Ascending aorta (tissue), 2 donors: Measurements from ENCODE around the gene FHIT. TPM values are rescaled to one million over a fixed set of nuclear protein-coding genes. Genes with fewer than 3 reads are reported as not detected.

Experiments used
- DNase-seq, 2 donors: peaks; one replicate each; pipeline ENCODE4 v3.0.0-alpha.2; 2019; ENCODE audit warnings: low spot score in 2 of 2
- H3K27ac ChIP-seq, 2 donors: fragments of 200-600 bp; sonication (generic); one replicate each; pipeline ENCODE4 v1.5.1; 2016 to 2017; ENCODE audit warnings: mild to moderate bottlenecking in 1 of 2
- H3K27me3 ChIP-seq: fragments of 200-600 bp; sonication (generic); one replicate; pipeline ENCODE4 v1.5.1; 2017
- H3K36me3 ChIP-seq, 2 donors: fragments of 200-600 bp; sonication (generic); one replicate each; pipeline ENCODE4 v1.5.1; 2016
- H3K4me1 ChIP-seq, 2 donors: fragments of 200-600 bp; sonication (generic); one replicate each; pipeline ENCODE4 v1.5.1; 2016 to 2017; ENCODE audit warnings: mild to moderate bottlenecking in 1 of 2
- H3K4me3 ChIP-seq, 2 donors: fragments of 200-600 bp; sonication (generic); one replicate each; pipeline ENCODE4 v1.5.1; 2016 to 2017; ENCODE audit warnings: mild to moderate bottlenecking in 1 of 2
- H3K9me3 ChIP-seq, 2 donors: fragments of 200-600 bp; sonication (generic); one replicate each; pipeline ENCODE4 v1.5.1; 2016
- CTCF ChIP-seq, 3 experiments: fragments of 200-600 bp in 2 of 3; fragments of 450-650 bp in 1 of 3; sonication (generic) in 2 of 3; IDR thresholded peaks; one replicate each; pipeline ENCODE4 v1.5.1; 2016 to 2019; ENCODE audit warnings: antibody characterized with exemption in 3 of 3, mild to moderate bottlenecking in 1 of 3, moderate library complexity in 1 of 3
- intact Hi-C: fragments of 100-400 bp; cut with DNase I; formaldehyde crosslinking; loops from one replicate; pipeline ENCODE4 v1.15.1; 2023
- total RNA-seq: library from RNA; depleted of rRNA; stranded (reverse); fragments of >200 nt; gene quantifications from one replicate; pipeline ENCODE4 v1.1.0, GENCODE V29; 2016

Gene FHIT
- total RNA-seq, 1 donor from 2014 or later: 0.21 TPM

GRCh38 chr3:61264281-61264680 lies 13.0 kb upstream of the FHIT start:
- Histone ChIP-seq H3K36me3 (no peaks in the 10 kb centered on the region), H3K27me3 (no peaks in the 10 kb centered on the region), H3K27ac (no peak overlapping the region), H3K4me3 (no peak overlapping the region), H3K9me3 (peaks cover 0 to 3% of the 10 kb centered on the region in 2 donors), H3K4me1 (no peaks in the 10 kb centered on the region)
- no peak for TF ChIP-seq CTCF (IDR thresholded peaks at IDR 0.05)
- DNase-seq: no peak
- intact Hi-C loops: no loop called here

- H3K4me3 ChIP-seq: no peak overlapping the region
- intact Hi-C loops: loop anchor here (10.0 kb wide), 2 partner anchors 708 to 1308 kb away; no protein-coding TSS in a partner anchor
- peaks cover 0 to 3% of the 10 kb centered on the region in 2 donors for H3K9me3 ChIP-seq
- peaks cover 0 to 2% of the 10 kb centered on the region in 2 donors for H3K4me1 ChIP-seq
- no peak overlapping the region for H3K27ac ChIP-seq
- no peak for DNase-seq
- TF ChIP-seq CTCF (IDR thresholded peaks at IDR 0.05): no peak
- H3K36me3 ChIP-seq: no peaks in the 10 kb centered on the region
- H3K27me3 ChIP-seq: no peaks in the 10 kb centered on the region
These were observed 5.9 kb upstream of the FHIT start for GRCh38 chr3:61257148-61257547.

- H3K4me1 ChIP-seq: peaks cover 6 to 7% of the 10 kb centered on the region in 2 donors
- no peak overlapping the region for H3K4me3 ChIP-seq
- H3K36me3 ChIP-seq: no peaks in the 10 kb centered on the region
- H3K9me3 ChIP-seq: no peaks in the 10 kb centered on the region
- TF ChIP-seq CTCF (IDR thresholded peaks at IDR 0.05): no peak
- no peak for DNase-seq
- intact Hi-C loops: loop anchor here (5.0 to 10.0 kb wide), 3 partner anchors 309 to 1311 kb away; partner anchors contain the start of gene PTPRG
- H3K27ac ChIP-seq: no peak overlapping the region
- H3K27me3 ChIP-seq: no peaks in the 10 kb centered on the region
These were observed 2.5 kb upstream of the FHIT start for GRCh38 chr3:61253756-61254155.

- TF ChIP-seq CTCF (IDR thresholded peaks at IDR 0.05): no peak
- H3K27ac ChIP-seq: no peak overlapping the region
- peaks cover 6 to 7% of the 10 kb centered on the region in 2 donors for H3K4me1 ChIP-seq
- no peak for DNase-seq
- H3K27me3 ChIP-seq: no peaks in the 10 kb centered on the region
- no peaks in the 10 kb centered on the region for H3K36me3 ChIP-seq
- H3K4me3 ChIP-seq: no peak overlapping the region
- intact Hi-C loops: loop anchor here (5.0 to 10.0 kb wide), 3 partner anchors 309 to 1312 kb away; partner anchors contain the start of gene PTPRG
- H3K9me3 ChIP-seq: no peaks in the 10 kb centered on the region
These were observed 1.6 kb upstream of the FHIT start for GRCh38 chr3:61252836-61253235.

- TF ChIP-seq CTCF (IDR thresholded peaks at IDR 0.05): no peak
- Histone ChIP-seq H3K9me3 (no peaks in the 10 kb centered on the region), H3K4me3 (peak overlapping the region; percentile 66 to 76), H3K27me3 (no peaks in the 10 kb centered on the region), H3K4me1 (peaks cover 6 to 7% of the 10 kb centered on the region in 2 donors), H3K36me3 (no peaks in the 10 kb centered on the region), H3K27ac (peak overlapping the region; percentile 15 to 27)
- DNase-seq: no peak
- intact Hi-C loops: loop anchor here (5.0 to 10.0 kb wide), 3 partner anchors 312 to 1314 kb away; partner anchors contain the start of gene PTPRG
These were observed 473 bp downstream of the FHIT start for GRCh38 chr3:61250784-61251173.

- TF ChIP-seq CTCF (IDR thresholded peaks at IDR 0.05): no peak
- no peak overlapping the region for H3K4me3 ChIP-seq
- H3K9me3 ChIP-seq: no peaks in the 10 kb centered on the region
- no peak overlapping the region for H3K27ac ChIP-seq
- no peaks in the 10 kb centered on the region for H3K27me3 ChIP-seq
- peaks cover 6 to 7% of the 10 kb centered on the region in 2 donors for H3K4me1 ChIP-seq
- no peak for DNase-seq
- H3K36me3 ChIP-seq: no peaks in the 10 kb centered on the region
- intact Hi-C loops: no loop called here
These were observed 2.8 kb downstream of the FHIT start for GRCh38 chr3:61248496-61248895.
